Stimulated activated CD4-positive, alpha-beta T cell treated with anti-CD3 and anti-CD28 coated beads, TNF-alpha, amount 100 ng/mL, for 48 hours (primary cell): ENCODE results near the gene IFT122.
"Not testable (repeated sequence)": the region's sequence is repeated elsewhere in the genome, so short reads cannot be mapped to it uniquely, and the experiment has no call there.

ENCODE experiments used
- DNase-seq, 3 donors: peaks; one replicate each; pipeline ENCODE4 v3.0.0-alpha.2; 2020; ENCODE audit warnings: low read depth in 3 of 3

The IFT122 gene

DNA sequence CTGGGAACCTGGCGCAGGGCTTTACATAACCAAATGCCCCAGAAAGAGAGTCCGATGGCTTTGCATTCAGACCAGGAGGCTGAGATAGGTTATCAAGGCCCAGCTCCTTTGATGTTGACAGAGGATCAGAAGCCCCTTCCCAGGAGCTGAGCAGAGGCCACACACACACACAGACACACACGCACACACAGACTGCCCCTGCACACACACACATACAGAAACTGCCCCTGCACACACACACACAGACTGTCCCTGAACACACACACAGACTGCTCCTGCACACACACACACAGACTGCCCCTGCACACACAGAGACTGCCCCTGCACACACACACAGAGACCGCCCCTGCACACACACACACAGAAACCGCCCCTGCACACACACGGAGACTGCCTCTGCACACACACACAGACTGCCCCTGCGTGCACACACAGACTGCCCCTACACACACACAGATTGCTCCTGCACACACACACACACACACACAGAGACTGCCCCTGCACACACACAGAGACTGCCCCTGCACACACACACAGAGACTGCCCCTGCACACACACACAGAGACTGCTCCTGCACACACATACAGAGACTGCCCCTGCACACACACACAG, 75.9 kb downstream of the IFT122 start:
- DNase-seq, result not testable (repeated sequence)

DNA sequence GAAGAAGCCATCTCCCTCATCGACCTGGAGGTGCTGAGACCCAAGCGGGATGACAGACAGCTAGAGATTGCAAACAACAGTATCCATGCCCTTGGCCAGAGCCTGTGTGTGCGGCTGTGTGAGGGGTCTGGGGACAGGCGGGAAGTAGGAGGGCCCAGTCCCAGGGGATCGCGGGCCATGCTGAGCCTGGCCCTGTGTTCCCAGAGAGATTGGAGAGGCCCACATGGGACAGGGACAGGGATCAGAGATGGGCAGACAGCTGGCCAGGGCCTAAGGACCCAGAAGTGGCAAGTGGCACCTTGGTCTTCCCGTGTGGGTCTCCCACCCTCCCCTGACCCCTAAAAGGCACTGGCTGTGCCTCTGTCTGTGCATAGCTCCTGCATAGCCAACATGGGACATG, 77.5 kb downstream of the IFT122 start:
- DNase-seq, result no peak

DNA sequence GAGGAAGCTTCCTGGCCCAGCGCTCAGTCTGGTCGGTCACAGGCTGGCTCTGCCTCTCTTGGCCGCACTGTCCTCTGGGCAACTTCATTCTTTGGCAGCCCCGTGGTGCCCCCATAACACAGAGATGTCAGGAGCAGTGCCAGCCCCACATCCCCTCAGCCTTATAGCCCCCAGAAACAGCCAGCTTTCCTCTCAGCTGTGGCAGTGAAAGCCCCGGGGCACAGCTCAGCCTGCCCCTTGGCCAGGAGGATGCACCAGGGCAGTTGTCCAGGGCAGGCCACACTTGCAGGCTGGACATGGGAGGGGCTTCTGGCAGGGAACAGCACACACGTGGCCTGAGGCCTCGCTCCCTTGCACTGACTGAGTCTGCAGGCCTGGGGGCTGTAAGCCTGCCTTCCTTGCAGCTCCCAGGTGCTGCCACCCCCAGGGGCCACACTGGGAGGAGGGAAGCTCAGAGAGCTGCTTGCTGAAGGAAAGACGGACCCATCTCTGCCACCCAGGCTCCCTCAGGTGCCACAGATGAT, 78.1 kb downstream of the IFT122 start:
- DNase-seq, result no peak

DNA sequence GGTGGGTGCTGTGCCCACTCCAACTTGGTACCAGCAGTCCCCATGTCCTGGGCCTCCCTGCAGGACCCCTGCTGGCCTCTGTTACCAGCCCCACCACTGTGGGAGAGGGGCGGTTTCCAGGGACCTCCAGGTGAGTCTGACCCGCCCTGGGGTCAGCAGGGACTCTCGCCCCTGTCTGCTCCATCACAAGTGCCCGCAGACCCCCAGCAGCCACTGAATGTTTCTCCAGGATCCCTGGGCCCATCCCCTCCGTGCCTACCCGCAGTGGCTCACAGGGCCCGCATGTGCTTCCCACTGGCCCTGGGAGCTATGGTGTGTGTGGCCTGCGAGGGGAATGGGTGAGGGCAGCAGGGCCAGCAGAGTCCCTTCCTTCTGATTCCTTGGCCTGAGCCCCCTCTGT, 78.6 kb downstream of the IFT122 start:
- DNase-seq, result no peak

DNA sequence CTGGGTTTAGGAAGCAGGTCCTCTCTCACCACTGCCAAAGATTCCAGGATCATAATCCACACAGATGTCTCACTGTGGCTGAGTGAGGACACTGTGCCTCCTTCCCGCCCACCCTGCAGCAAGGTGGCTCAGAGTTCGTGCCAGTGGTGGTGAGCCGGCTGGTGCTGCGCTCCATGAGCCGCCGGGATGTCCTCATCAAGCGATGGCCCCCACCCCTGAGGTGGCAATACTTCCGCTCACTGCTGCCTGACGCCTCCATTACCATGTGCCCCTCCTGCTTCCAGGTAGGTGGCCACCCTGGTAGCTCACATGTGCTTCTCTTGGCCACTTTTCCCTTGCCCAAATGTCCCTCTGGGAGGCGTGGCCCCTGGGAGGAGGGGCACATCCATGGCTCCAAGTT, 79.4 kb downstream of the IFT122 start:
- no peak for DNase-seq

DNA sequence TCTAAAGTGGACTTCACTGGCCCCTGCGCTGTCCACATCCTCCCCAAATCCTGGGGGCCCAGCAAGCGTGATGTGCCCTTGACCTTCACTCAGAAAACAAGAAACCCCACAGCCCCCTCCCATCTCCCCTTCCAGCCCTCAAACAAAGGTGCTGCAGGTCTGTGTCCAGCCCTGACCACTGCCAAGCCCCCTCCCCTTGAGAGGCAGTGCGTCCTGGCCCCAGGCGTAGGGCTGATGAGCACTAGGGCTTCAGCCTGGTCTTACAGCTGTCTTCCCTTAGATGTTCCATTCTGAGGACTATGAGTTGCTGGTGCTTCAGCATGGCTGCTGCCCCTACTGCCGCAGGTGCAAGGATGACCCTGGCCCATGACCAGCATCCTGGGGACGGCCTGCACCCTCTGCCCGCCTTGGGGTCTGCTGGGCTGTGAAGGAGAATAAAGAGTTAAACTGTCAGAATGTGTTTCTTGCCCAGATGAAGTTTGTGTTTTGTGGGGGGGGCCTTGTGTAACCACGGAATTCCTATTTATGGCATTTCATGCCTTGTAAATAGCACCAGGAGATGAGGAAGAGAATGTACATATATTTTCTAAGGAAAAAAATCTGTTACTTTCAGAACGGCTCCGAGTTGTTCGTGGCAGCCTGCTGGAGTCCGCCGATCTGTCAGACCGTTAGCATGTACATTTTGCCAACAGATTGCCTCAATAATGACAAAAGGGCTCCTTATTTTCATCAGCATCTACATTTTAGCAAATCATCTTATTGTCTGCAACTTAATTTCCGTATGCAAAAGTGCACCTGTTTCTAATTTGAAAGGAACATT, 80.1 kb downstream of the IFT122 start:
- no peak for DNase-seq

DNA sequence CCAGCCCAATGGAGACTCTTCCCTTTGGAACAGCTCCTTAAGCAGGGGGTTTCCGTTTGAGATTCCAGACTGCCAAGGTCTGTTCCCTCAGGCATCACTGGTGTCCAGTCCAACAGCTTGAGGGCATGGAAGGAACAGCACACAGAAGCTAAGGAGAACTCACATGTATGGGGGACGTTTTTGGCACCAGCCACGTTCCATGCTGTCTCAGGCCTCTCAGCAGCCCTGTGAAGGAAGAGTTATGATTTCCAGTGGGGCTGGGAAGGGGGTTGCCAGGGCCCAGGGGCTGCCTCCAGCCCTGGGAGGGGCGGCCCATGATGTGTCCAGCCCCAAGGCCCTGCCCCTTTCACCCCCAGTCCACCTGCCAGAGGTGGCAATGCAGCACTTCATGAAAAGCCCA, 80.9 kb downstream of the IFT122 start:
- no peak for DNase-seq

DNA sequence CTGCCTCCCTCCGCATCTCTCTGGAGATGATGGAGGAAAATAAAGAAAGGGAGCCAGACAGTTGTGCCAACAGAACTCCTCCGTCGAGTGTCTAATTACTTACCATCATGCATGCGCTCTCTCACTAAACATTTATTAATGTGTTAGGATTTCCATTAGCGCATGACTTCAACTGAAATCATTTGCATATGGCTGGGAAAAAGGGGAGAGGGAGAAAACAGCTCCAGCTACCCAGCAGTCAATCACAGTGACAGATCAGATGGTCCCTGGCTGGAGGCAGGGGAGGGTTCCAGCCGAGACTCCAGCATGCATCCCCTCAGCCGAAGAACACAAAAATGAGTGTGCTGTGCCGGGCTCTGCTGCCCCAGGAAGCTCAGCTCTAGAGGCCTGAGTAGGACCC, 81.6 kb downstream of the IFT122 start:
- DNase-seq, result no peak

DNA sequence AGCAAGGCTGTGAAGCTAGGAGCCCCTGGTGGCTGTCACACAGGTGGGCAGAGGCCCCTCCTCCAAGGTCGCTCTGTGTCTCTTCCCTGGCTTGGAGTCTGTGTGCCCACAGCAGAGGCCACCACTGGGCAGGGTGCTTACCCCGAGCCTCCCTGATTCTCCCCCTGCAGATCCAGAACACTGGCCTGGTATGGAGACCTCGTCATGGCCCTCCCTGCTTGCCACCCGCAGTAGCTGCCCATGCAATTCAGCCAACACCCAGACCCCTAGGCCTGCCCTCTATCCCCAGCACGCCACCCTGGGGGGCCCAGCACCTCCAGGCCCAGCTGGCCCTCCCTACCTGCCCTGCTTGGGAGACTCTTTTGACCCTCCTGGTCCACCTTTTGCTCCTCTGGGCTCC, 82.9 kb downstream of the IFT122 start:
- DNase-seq, result no peak

DNA sequence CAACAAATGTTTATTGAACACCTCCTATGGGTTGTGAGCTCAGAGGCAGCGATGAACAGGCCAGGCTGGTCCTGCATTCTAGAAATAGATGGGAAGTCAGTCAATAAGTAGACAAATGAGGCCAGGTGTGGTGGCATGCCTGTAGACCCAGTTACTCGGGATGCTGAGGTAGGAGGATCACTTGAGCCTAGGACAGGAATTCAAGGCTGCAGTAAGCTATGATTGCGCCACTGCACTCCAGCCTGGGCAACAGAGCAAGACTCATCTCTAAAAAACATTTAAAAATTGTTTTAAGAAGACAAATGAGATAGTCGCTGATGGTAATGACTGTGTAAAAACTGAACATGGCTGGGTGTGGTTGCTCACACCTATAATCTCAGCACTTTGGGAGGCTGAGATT, 84.1 kb downstream of the IFT122 start:
- no peak for DNase-seq

DNA sequence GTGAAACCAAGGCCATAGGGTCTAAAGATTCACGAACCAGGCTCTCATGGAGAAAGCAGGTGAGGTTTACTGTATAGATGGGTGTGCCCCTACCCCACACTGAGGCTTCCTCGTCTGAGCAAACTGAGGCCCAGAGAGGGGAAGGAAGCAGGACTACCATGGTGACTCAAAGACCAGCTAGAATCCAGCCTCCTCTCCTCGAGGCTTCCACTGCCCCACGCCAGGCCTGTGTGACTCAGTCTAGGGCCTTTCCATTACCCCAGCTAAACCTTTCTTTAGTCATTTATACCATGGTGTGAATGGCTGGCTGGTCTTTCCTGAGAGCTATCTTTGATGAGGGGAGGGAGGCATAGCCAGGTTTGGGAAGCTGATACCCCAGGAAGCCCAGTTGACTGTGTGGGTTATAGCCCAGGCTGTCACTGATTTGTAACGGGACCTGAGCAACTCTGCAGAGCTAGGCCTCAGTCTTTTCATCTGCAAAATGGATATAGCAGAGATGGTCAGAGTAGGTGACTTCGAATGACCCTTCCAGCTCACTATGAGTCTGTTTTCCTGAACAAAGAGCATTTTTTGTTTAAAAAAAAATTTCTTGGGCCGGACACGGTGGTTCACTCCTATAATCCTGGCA, 85.4 kb downstream of the IFT122 start:
- no peak for DNase-seq

DNA sequence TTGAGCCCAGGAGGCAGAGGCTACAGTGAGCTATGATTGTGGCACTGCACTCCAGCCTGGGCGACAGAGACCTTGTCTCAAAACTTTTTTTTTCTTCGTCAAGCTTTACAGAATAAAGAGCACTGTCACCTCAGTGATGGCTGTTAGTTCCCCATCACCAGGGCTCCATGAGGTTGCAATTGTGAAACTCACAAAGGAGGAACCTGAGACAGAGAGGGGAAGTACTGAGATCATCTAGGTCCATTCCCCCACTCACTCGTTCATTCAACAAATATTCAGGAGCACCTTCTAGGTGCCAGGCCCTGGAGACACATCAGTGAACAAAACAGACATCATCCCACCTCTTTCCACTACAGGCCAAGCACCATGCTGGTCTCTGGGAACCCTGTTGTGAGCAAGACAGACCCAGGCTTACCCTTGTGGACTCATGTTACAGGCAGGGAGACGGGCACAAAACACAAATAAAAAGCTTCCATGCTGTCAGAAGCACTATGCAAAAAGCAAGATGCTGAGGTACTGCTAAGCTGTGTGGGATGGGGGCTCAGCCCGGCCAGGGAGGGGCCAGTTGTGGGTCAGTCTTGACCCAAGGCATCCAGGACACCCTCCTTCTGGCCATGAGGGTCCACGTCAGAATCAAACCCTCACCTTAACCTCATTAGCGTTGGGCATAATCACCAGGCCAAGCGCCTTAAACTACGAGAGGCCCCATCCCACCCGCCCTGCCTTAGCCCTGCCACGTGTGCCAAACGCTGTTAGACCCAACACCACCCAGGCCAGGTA, 86.3 kb downstream of the IFT122 start:
- DNase-seq, result no peak

DNA sequence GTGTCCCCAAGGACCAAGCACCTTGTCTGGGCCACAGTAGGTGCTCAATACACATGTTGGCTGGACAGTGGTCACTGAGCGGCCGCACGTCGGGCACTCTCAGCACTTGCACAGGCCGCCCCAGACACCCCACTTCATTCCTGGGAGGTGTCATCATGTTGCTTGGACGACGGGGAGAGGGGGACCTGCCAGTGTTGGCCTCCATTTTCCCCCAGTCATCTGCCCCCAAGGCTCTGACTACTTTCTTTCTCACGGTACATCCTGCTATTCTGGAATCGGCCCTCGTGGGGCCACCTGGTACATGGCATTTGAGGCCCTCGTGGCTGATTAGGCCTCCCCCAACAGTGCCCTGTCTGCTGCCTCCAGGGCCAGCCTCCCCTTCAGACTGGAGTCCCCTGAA, 87.2 kb downstream of the IFT122 start:
- DNase-seq, result no peak

DNA sequence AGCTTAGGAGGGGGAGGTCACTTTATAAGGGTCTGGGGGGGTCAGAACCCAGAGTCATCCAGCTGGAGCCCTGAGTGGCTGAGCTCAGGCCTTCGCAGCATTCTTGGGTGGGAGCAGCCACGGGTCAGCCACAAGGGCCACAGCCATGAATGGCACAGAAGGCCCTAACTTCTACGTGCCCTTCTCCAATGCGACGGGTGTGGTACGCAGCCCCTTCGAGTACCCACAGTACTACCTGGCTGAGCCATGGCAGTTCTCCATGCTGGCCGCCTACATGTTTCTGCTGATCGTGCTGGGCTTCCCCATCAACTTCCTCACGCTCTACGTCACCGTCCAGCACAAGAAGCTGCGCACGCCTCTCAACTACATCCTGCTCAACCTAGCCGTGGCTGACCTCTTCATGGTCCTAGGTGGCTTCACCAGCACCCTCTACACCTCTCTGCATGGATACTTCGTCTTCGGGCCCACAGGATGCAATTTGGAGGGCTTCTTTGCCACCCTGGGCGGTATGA, 88.6 kb downstream of the IFT122 start, which contains the start of gene RHO:
Gene RHO, plus strand, starts transcription at position 51 of the 512 bp plus-strand sequence. Its CDS starts 95 bp downstream, at position 146.
- DNase-seq, result no peak

DNA sequence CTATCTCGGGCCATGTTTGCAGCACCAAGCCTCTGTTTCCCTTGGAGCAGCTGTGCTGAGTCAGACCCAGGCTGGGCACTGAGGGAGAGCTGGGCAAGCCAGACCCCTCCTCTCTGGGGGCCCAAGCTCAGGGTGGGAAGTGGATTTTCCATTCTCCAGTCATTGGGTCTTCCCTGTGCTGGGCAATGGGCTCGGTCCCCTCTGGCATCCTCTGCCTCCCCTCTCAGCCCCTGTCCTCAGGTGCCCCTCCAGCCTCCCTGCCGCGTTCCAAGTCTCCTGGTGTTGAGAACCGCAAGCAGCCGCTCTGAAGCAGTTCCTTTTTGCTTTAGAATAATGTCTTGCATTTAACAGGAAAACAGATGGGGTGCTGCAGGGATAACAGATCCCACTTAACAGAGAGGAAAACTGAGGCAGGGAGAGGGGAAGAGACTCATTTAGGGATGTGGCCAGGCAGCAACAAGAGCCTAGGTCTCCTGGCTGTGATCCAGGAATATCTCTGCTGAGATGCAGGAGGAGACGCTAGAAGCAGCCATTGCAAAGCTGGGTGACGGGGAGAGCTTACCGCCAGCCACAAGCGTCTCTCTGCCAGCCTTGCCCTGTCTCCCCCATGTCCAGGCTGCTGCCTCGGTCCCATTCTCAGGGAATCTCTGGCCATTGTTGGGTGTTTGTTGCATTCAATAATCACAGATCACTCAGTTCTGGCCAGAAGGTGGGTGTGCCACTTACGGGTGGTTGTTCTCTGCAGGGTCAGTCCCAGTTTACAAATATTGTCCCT, 89.6 kb downstream of the IFT122 start:
- no peak for DNase-seq

DNA sequence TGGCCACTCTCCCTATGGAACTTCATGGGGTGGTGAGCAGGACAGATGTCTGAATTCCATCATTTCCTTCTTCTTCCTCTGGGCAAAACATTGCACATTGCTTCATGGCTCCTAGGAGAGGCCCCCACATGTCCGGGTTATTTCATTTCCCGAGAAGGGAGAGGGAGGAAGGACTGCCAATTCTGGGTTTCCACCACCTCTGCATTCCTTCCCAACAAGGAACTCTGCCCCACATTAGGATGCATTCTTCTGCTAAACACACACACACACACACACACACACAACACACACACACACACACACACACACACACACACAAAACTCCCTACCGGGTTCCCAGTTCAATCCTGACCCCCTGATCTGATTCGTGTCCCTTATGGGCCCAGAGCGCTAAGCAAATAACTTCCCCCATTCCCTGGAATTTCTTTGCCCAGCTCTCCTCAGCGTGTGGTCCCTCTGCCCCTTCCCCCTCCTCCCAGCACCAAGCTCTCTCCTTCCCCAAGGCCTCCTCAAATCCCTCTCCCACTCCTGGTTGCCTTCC, 90.3 kb downstream of the IFT122 start:
- DNase-seq, result no peak

DNA sequence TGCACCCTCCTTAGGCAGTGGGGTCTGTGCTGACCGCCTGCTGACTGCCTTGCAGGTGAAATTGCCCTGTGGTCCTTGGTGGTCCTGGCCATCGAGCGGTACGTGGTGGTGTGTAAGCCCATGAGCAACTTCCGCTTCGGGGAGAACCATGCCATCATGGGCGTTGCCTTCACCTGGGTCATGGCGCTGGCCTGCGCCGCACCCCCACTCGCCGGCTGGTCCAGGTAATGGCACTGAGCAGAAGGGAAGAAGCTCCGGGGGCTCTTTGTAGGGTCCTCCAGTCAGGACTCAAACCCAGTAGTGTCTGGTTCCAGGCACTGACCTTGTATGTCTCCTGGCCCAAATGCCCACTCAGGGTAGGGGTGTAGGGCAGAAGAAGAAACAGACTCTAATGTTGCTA, 90.8 kb downstream of the IFT122 start:
- DNase-seq, result no peak

DNA sequence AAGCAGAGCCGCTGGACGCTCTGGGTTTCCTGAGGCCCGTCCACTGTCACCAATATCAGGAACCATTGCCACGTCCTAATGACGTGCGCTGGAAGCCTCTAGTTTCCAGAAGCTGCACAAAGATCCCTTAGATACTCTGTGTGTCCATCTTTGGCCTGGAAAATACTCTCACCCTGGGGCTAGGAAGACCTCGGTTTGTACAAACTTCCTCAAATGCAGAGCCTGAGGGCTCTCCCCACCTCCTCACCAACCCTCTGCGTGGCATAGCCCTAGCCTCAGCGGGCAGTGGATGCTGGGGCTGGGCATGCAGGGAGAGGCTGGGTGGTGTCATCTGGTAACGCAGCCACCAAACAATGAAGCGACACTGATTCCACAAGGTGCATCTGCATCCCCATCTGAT, 91.7 kb downstream of the IFT122 start:
- DNase-seq, result no peak

DNA sequence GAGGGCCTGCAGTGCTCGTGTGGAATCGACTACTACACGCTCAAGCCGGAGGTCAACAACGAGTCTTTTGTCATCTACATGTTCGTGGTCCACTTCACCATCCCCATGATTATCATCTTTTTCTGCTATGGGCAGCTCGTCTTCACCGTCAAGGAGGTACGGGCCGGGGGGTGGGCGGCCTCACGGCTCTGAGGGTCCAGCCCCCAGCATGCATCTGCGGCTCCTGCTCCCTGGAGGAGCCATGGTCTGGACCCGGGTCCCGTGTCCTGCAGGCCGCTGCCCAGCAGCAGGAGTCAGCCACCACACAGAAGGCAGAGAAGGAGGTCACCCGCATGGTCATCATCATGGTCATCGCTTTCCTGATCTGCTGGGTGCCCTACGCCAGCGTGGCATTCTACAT, 92.2 kb downstream of the IFT122 start:
- no peak for DNase-seq

DNA sequence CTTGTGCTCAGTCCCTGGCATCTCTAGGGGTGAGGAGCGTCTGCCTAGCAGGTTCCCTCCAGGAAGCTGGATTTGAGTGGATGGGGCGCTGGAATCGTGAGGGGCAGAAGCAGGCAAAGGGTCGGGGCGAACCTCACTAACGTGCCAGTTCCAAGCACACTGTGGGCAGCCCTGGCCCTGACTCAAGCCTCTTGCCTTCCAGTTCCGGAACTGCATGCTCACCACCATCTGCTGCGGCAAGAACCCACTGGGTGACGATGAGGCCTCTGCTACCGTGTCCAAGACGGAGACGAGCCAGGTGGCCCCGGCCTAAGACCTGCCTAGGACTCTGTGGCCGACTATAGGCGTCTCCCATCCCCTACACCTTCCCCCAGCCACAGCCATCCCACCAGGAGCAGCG, 93.4 kb downstream of the IFT122 start:
- no peak for DNase-seq
